IPS-20b (cell line): Measurements from ENCODE around the gene GNLY.

ENCODE experiments used
- H3K27ac ChIP-seq: one replicate; pipeline ENCODE4 v1.5.1; 2013; ENCODE audit warnings: low read length
- H3K27me3 ChIP-seq: 2 replicates; pipeline ENCODE4 v1.6.1; 2013; ENCODE audit warnings: mild to moderate bottlenecking, low read length, inconsistent platforms; ENCODE audit not compliant: insufficient read depth
- H3K36me3 ChIP-seq: 2 replicates; pipeline ENCODE4 v1.6.1; 2013; ENCODE audit warnings: low read depth, mild to moderate bottlenecking, inconsistent platforms, low read length, moderate library complexity; ENCODE audit not compliant: insufficient read depth
- H3K4me1 ChIP-seq: 2 replicates; pipeline ENCODE4 v1.6.1; 2013; ENCODE audit warnings: mild to moderate bottlenecking, control low read depth, inconsistent platforms, low read length, moderate library complexity; ENCODE audit not compliant: insufficient read depth
- H3K4me3 ChIP-seq: 2 replicates; pipeline ENCODE4 v1.5.1; 2013; ENCODE audit warnings: mild to moderate bottlenecking, low read length, inconsistent platforms
- H3K9ac ChIP-seq: 2 replicates; pipeline ENCODE4 v1.6.1; 2013; ENCODE audit warnings: low read depth, mild to moderate bottlenecking, inconsistent platforms, low read length, moderate library complexity
- H3K9me3 ChIP-seq: 2 replicates; pipeline ENCODE4 v1.6.1; 2013; ENCODE audit warnings: mild to moderate bottlenecking, low read depth, low read length, inconsistent platforms; ENCODE audit not compliant: insufficient read depth

Gene GNLY

GRCh38 chr2:85744055-85744454 is 49.9 kb downstream of the GNLY start:
- Histone ChIP-seq H3K27me3 (peaks cover 24% of the 10 kb centered on the region; the same call in 1 of the 2 replicates), H3K9ac (no peak overlapping the region), H3K36me3 (no peaks in the 10 kb centered on the region), H3K4me3 (no peak overlapping the region), H3K4me1 (peaks cover 6% of the 10 kb centered on the region; the same call in 1 of the 2 replicates), H3K27ac (no peak overlapping the region), H3K9me3 (no peaks in the 10 kb centered on the region)

GRCh38 chr2:85744741-85745601 is 50.8 kb downstream of the GNLY start:
- Histone ChIP-seq H3K4me1 (peaks cover 6% of the 10 kb centered on the region; the same call in 1 of the 2 replicates), H3K27ac (no peak overlapping the region), H3K27me3 (peaks cover 24% of the 10 kb centered on the region; the same call in 1 of the 2 replicates), H3K9ac (no peak overlapping the region; the same call in 1 of the 2 replicates), H3K9me3 (no peaks in the 10 kb centered on the region), H3K36me3 (no peaks in the 10 kb centered on the region), H3K4me3 (no peak overlapping the region)

- H3K27me3 ChIP-seq, result peaks cover 30% of the 10 kb centered on the region
- H3K27ac ChIP-seq, result no peak overlapping the region
- H3K36me3 ChIP-seq, result no peaks in the 10 kb centered on the region
- H3K4me1 ChIP-seq, result peaks cover 6% of the 10 kb centered on the region; the same call in 1 of the 2 replicates
- H3K4me3 ChIP-seq, result no peak overlapping the region
- no peaks in the 10 kb centered on the region for H3K9me3 ChIP-seq
- H3K9ac ChIP-seq, result no peak overlapping the region; the same call in 1 of the 2 replicates
Measured at GRCh38 chr2:85745619-85746018, 51.5 kb downstream of the GNLY start.

GRCh38 chr2:85746321-85747004 is 52.3 kb downstream of the GNLY start:
- Histone ChIP-seq H3K36me3 (no peaks in the 10 kb centered on the region), H3K4me3 (no peak overlapping the region), H3K27ac (no peak overlapping the region), H3K9me3 (no peaks in the 10 kb centered on the region), H3K9ac (no peak overlapping the region), H3K27me3 (peaks cover 38% of the 10 kb centered on the region), H3K4me1 (peaks cover 6% of the 10 kb centered on the region; the same call in 1 of the 2 replicates)

- H3K27ac ChIP-seq, result no peak overlapping the region
- H3K4me1 ChIP-seq, result no peaks in the 10 kb centered on the region; the same call in 1 of the 2 replicates
Measured at GRCh38 chr2:85747441-85747840, 53.3 kb downstream of the GNLY start.

GRCh38 chr2:85748039-85748734 is 54.0 kb downstream of the GNLY start:
- peaks cover 49% of the 10 kb centered on the region for H3K27me3 ChIP-seq
- H3K4me3 ChIP-seq, result no peak overlapping the region
- no peaks in the 10 kb centered on the region for H3K4me1 ChIP-seq
- H3K36me3 ChIP-seq, result no peaks in the 10 kb centered on the region
- no peak overlapping the region for H3K9ac ChIP-seq
- no peaks in the 10 kb centered on the region for H3K9me3 ChIP-seq
- H3K27ac ChIP-seq, result no peak overlapping the region

More at GRCh38 chr2:85747441-85747840, 53.3 kb downstream of the GNLY start:
- H3K4me3 ChIP-seq, result no peak overlapping the region
- peaks cover 48% of the 10 kb centered on the region for H3K27me3 ChIP-seq
- no peak overlapping the region for H3K9ac ChIP-seq
- no peaks in the 10 kb centered on the region for H3K36me3 ChIP-seq
- H3K9me3 ChIP-seq, result no peaks in the 10 kb centered on the region
